ENCODE measurements around the gene OTULIN. TPM values are rescaled to one million over a fixed set of nuclear protein-coding genes. Genes with fewer than 3 reads are reported as not detected.

OTULIN gene
- total RNA-seq, 1 donor from 2014 or later: 25.2 TPM

DNA sequence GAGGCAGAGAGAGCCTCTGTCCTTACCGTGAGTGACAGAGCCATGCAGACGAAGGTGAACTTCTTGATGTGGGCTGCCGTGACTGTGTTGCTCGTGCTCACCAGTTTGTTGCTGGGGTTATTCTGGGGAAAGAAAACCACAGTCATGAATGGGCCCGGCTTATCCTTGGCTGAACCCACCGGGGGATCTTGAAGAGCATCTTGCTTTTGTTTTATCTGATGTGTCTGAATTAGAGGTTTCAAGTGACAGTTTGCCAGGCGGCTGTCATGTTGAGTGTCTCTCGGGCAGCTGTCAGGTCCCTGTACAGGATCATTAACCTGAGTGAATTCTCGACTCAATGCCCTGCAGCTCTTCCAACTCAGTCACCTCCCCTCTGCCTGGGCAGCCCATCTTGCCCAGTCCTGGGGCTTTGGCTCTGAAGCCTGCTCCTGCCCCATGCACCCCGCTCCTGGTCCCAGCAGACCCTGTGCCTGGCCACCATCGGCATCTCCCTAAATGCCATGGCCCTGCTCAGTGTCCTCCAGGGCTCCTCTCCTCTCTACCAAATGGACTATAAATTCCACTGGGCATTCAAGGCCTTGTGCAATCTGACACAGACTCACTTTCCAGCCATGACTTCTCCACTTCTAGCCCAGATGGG, 77.4 kb downstream of the OTULIN start:
- no peak for DNase-seq (ENCODE audit: low read depth)

DNA sequence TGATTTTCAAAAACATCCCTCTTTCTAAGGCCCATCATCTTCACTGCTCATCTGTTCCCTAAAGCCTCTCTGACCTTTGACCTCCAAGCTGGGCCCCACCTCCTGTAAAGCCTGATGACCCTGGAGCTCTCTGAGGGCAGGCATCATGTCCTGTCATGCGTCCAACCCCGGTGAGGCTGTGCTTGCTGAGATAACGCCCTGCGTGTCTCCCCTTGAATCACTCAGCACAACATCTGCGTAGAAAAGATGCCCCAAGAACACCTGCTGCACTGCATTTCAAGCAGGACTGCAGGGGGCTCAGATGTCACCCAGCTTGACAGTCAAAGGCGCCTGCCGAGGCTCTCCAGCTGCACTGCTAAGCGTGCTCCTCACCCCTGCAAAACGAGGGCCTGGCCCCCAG, 78.0 kb downstream of the OTULIN start:
- DNase-seq (ENCODE audit: low read depth): no peak

DNA sequence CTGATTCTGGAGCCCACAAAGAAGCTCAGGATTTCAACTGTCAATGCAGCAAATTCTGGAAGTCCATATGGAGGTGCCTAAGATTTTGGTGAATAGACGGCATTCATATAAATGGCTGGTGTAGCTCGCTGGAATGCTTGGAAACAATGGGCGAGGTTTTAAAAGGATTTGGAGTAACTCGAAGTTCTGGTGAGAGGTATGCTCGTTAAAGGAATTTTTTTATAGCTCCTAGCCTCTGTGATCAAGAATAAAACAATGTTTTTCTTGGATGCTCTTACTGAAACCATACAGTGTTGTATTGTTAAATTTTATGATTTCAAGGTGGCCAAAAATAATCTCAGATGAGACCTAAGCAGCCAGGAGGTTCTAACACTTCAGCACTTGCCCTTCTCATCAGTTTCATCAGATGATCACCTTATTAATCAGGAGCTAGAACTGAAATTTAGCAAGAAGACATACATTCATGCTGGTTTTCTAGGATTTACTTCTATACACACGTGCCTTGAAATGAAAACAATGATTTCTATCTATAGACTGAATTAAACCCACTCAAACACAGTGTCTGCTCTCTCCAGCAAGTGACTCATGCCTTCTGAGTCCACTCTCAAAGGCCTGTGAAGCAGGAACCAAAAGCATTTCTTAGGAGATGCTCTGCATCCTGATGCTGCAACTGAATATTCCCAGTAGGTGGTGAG, 79.2 kb downstream of the OTULIN start:
- DNase-seq (ENCODE audit: low read depth): no peak

DNA sequence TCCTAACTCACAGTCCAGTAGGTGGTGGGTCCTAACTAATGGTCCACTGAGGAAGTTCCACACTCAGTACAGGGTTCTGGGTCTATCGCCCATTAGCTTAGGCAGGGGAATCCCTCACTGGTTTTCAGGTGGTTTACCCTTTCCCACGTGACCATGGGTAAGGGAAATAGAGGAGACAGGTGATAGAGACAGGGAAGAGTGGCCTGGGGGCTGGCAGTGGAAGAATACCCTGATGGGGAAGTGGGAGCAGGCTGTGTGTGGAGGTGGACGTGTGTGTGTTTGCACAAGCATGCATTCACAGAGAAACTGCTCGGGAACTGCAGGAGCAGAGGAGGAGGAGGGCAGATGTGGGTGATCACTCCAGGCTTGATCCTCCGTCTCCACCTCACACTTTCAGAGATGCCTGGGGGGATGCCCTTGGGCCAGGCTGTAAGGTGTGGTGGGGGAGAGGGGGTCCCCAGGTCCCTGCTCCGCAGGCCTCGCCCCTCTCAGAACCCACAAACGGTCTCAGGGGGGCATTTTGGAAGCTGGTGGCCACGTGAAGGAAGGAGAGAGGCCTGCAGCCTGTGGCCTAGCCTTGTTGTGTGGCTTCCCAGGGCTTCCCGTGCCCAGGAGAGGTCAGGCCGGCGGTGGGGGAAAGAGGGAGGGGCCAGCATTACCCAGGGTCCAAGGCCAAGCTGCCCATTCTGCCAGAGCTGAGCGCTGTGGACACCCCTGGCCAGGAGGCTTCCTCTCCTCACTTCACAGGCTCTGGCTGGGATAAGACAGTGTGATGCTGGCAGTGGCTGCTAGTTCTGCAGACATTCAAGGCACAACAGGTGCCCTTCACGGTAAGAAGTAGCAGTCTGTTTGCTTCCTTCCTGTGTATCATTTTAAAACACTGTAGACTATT, 80.0 kb downstream of the OTULIN start:
- no peak for DNase-seq (ENCODE audit: low read depth)

DNA sequence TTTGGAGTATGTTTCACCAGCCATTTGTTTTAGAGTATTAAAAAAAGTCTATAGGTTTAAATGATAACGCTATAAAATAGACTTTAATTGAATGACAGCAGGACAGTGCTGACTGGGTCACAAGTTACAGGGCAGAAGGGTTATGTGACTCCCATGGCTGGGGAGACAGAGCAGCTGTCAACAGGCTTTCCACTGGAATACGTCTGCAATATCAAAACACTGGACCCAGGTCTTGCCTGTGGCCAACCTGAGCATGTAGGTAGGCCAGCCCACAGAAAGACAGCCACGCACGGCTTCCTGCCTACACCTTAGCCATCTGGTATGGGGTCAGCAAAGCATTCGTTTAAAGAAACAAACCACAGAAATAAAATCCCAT, 80.7 kb downstream of the OTULIN start:
- no peak for DNase-seq (ENCODE audit: low read depth)

DNA sequence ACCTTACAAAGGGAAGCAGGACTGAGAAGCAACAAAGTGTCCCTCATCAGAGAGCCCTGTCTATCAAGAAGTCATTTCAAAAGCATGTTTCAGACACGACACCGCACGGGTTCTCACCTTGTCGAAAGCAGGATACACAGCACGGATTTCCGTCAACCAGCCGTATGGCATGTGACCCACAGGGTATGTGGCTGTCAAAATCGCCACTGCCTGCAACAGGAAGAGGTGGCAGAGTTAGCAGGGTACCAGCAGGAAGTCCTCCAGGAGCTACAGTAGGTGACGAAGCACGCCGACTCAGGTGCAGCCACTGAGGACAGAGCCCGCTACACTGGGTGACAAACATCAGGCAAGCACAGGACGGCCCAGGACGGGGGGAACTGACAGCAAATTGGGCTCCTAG, 81.2 kb downstream of the OTULIN start:
- DNase-seq (ENCODE audit: low read depth): no peak

DNA sequence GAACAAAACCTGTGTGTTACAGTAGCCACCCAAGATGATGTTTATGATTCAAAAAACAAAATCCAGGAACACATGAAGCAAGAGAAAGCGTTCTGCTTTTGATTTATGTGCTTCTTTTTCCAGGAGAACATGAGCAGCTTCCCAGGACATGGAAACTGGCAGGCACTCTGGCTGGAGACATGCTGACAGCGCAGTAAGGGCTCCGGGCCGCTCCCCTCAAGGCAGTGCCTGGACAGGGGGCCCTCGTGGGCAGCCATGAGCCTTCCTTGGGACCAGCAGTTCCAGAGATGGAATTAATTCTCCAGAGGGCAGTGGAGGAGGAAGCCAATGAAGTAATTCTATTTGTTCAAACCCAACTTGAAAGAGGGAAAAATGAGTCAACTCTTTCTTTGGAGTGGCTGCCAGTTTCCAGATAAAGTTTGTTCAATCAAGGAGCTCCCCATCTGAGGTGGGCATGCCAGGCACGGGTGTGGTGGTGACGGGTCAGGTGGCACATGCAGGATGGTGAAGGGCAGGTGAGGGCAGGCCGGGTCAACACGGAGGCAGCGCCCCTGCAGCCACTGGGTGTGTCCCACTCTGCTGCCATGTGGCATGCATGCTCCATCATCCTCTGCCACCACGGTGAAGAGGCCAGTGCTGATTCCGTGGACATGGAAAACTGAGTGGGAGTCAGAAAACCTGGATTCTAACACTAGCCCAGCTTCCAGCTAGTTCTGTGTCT, 83.8 kb downstream of the OTULIN start:
- DNase-seq (ENCODE audit: low read depth): no peak

Other genes with a start within 250 kb of the OTULIN start
- 0.94 and 1.0 TPM in 2 replicates for gene OTULINL, start 82.9 kb upstream of the OTULIN start, total RNA-seq
- 3.6 and 4.7 TPM in 2 replicates for gene ANKH, start 207.1 kb downstream of the OTULIN start, total RNA-seq